Endothelial cell of umbilical vein (primary cell): Measurements from ENCODE around the gene MAP4K4.

Source experiments
- EZH2 ChIP-seq: IDR thresholded peaks from 2 replicates; pipeline ENCODE4 v1.6.1; 2012; ENCODE audit warnings: borderline replicate concordance, low read depth, mild to moderate bottlenecking, moderate library complexity, low read length, inconsistent platforms; ENCODE audit not compliant: severe bottlenecking
- FOS ChIP-seq: IDR thresholded peaks from 2 replicates; pipeline ENCODE4 v1.6.1; 2011; ENCODE audit warnings: mild to moderate bottlenecking, low read length, moderate library complexity, borderline replicate concordance; ENCODE audit not compliant: insufficient read depth
- GATA2 ChIP-seq: IDR thresholded peaks from 2 replicates; pipeline ENCODE4 v1.7.0; 2011; ENCODE audit warnings: low read depth, mild to moderate bottlenecking, moderate library complexity, mixed read lengths, low read length; ENCODE audit not compliant: insufficient read length, insufficient read depth
- JUN ChIP-seq: IDR thresholded peaks from 2 replicates; pipeline ENCODE4 v1.6.1; 2011; ENCODE audit warnings: borderline replicate concordance, low read depth; ENCODE audit not compliant: insufficient read length, insufficient read depth
- MYC ChIP-seq: IDR thresholded peaks from one replicate; pipeline ENCODE4 v1.6.1; 2011; ENCODE audit warnings: mild to moderate bottlenecking, low read depth, low read length
- POLR2A ChIP-seq: IDR thresholded peaks from 2 replicates; pipeline ENCODE4 v1.6.1; 2012; ENCODE audit warnings: low read depth, mild to moderate bottlenecking, control low read depth, low read length
- POLR2AphosphoS5 ChIP-seq: IDR thresholded peaks from 2 replicates; pipeline ENCODE4 v1.6.1; 2012; ENCODE audit warnings: low read depth, mild to moderate bottlenecking, control low read depth, low read length, moderate library complexity; ENCODE audit not compliant: insufficient read depth
- TF ChIP-seq, protein P1 (sequence below), 2 donors: IDR thresholded peaks; 1 replicate in 1 of 2; 2 replicates in 1 of 2; pipeline ENCODE4 v1.5.1; 2011; ENCODE audit warnings: low read length in 2 of 2, mild to moderate bottlenecking in 2 of 2, moderate library complexity in 2 of 2, control low read depth in 1 of 2, inconsistent platforms in 1 of 2, low read depth in 1 of 2; ENCODE audit not compliant: insufficient read depth in 1 of 2; ENCODE audit errors: extremely low read depth in 1 of 2

DNA sequence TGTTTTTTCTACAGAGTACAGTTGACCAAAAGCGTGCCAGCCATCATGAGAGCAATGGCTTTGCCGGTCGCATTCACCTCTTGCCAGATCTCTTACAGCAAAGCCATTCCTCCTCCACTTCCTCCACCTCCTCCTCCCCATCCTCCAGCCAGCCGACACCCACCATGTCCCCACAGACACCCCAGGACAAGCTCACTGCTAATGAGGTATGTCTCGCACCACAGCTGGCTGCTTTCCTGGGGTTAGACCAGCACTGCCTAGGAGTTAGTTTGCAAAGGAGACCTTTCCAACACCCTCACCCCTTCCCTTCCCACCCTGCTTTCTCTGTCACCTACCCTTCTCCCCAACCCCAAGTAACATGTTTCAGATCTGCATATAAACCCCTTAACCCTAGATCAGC is 174.0 kb downstream of the MAP4K4 start:
- TF ChIP-seq EZH2 (no peak), MYC (no peak), POLR2A (no peak), JUN (no peak), POLR2AphosphoS5 (no peak), GATA2 (no peak), FOS (no peak)
- TF ChIP-seq, protein P1, sequence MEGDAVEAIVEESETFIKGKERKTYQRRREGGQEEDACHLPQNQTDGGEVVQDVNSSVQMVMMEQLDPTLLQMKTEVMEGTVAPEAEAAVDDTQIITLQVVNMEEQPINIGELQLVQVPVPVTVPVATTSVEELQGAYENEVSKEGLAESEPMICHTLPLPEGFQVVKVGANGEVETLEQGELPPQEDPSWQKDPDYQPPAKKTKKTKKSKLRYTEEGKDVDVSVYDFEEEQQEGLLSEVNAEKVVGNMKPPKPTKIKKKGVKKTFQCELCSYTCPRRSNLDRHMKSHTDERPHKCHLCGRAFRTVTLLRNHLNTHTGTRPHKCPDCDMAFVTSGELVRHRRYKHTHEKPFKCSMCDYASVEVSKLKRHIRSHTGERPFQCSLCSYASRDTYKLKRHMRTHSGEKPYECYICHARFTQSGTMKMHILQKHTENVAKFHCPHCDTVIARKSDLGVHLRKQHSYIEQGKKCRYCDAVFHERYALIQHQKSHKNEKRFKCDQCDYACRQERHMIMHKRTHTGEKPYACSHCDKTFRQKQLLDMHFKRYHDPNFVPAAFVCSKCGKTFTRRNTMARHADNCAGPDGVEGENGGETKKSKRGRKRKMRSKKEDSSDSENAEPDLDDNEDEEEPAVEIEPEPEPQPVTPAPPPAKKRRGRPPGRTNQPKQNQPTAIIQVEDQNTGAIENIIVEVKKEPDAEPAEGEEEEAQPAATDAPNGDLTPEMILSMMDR (IDR thresholded peaks at IDR 0.05; ENCODE audit: extremely low read depth in 1 of 2, insufficient read depth in 1 of 2, low read depth in 1 of 2, low read length in 2 of 2) = no peak
